Measurements from ENCODE around the gene SKOR1.
A peak's percentile ranks its signal among the peaks of the same experiment; 100 is the strongest.

Gene SKOR1

DNA sequence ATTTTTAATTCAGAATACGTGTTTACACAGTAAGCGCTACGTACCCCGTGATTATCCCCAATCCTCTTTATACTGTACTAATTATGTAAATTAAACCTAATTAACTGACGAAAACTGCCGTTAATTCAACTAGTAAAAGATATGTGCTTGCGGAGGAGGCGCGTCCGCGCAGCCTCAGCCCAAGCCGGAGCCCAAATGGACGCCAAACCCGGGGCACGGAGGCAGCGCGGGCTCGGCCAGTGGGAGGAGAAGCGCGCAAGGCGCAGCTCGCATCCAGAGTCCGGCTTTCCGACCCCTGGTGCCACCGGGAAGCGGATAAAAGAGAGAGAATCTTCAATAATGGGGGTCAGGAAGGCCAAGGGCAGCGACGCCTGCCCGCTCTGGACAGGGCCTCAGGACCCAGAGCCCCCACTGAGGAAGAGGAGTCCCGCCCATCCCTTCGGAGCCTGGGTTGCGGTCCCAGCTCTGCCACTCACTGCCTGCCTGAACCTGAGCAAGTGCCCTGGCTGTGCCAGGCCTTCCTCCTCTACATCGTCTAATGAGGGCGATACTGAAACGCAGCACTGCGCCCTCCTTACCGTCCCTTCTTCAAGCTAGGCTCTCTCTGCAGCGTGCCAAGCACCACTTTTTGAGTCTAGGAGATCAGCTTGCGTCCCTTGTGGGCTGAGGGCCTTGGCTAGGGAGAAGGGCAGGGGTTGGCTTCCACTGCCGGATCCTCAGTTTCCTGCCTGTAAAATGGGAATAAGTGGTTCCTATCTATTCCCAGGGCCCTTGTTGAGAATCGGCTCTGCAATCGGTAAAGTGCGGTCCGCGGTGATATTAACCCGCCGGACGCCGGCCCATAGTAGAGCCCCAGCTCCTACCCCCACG lies 5.0 kb upstream of the SKOR1 start:
- no peaks in the 10 kb centered on the region for H3K4me1 ChIP-seq (ENCODE audit: control insufficient read depth, insufficient read depth, low read length, unreplicated experiment)
- no peak overlapping the region for H2AFZ ChIP-seq (ENCODE audit: low read length, unreplicated experiment)
- no peak overlapping the region for H3K4me3 ChIP-seq (ENCODE audit: low read depth, low read length)
- H3K27ac ChIP-seq (ENCODE audit: low read depth, low read length), result no peak overlapping the region
- H3K36me3 ChIP-seq (ENCODE audit: insufficient read depth, low read length), result no peaks in the 10 kb centered on the region
- no peaks in the 10 kb centered on the region for H3K79me2 ChIP-seq (ENCODE audit: control insufficient read depth, insufficient read depth, low read length, unreplicated experiment)
- peaks cover 89% of the 10 kb centered on the region for H3K27me3 ChIP-seq (ENCODE audit: insufficient read depth, low read length)

GRCh38 chr15:67820992-67821783 lies 4.1 kb upstream of the SKOR1 start:
- Histone ChIP-seq H3K4me3 (ENCODE audit: low read depth, low read length) (no peak overlapping the region), H3K4me1 (ENCODE audit: control insufficient read depth, insufficient read depth, low read length, unreplicated experiment) (no peaks in the 10 kb centered on the region)

DNA sequence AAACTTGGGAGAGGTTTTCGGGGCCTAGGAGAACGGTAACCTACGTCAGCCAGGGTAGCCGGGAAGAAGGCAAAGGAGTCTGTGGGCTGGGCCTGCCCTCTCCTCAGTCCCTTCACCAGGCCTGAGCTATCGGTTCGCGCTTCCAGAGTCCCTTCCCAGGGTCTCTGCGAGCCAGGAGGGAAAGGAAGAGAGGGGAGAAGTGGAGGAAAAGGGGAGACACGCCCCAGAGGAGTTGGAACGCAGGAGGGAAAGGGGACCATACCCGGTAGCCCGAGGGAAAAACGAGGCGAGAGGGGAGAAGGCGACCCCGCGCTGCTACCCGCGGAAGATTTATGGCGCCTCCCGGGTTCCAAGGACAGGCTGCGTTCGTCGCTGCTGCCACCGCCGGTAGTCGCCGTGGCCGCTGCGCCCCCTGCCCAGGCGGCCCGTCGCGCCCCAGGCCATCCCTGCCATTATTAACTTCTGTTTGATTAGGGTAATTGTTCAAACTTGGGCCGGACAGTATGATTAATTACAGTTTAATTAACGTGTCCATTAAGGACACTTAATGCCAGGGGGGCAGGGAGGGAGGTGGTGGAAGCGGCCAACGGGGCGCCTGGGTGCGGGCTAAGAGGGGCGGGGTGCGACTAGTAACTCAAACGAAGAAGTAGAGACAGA lies 3.4 kb upstream of the SKOR1 start:
- H3K4me1 ChIP-seq (ENCODE audit: control insufficient read depth, insufficient read depth, low read length, unreplicated experiment), result no peaks in the 10 kb centered on the region
- H3K79me2 ChIP-seq (ENCODE audit: control insufficient read depth, insufficient read depth, low read length, unreplicated experiment), result no peaks in the 10 kb centered on the region
- peaks cover 94% of the 10 kb centered on the region for H3K27me3 ChIP-seq (ENCODE audit: insufficient read depth, low read length)

More at GRCh38 chr15:67820992-67821783, 4.1 kb upstream of the SKOR1 start:
- no peaks in the 10 kb centered on the region for H3K79me2 ChIP-seq (ENCODE audit: control insufficient read depth, insufficient read depth, low read length, unreplicated experiment)
- H3K27ac ChIP-seq (ENCODE audit: low read depth, low read length), result no peak overlapping the region
- H3K27me3 ChIP-seq (ENCODE audit: insufficient read depth, low read length), result peaks cover 94% of the 10 kb centered on the region
- H3K36me3 ChIP-seq (ENCODE audit: insufficient read depth, low read length), result no peaks in the 10 kb centered on the region
- no peak overlapping the region for H2AFZ ChIP-seq (ENCODE audit: low read length, unreplicated experiment)

DNA sequence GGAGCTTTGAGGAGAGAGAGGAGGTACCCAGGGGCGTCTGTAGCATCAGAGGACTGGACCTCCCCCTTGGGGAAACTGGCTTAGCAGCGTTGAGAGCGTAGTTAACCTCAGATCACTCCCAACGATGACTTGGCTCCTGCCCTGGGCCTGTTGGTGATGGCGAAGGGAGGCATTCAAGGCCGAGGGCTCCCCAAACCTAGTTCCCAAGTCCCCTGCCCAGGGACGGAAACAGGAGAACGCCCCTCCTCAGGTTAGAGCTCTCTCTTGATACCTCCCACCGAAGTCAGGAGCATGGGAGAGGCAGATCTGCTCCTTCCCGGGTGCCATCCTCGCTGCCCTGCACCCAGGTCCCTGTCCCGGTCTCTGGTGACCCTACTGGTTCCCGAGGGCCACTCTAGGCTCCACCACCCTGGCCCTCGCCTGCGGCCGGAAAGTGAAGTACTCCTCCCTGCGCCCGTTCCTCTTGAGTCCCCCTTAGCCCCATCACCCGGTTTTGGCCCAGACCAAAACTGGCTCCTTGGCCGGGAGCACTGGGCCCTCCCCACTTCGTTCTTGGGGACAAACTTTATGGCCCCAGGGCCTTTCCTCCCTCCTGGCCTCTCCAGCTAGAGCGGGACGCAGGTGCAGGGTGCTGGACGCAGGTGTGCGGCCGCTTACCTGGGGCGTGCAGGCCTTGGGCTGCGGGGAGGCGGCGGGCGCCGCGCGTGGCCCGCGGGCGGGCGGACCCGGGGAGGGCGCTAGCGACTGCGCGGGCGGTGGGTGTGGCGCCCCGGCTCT lies 2.6 kb upstream of the SKOR1 start:
- no peak overlapping the region for H3K4me3 ChIP-seq (ENCODE audit: low read depth, low read length)
- H3K27ac ChIP-seq (ENCODE audit: low read depth, low read length), result no peak overlapping the region
- H2AFZ ChIP-seq (ENCODE audit: low read length, unreplicated experiment), result no peak overlapping the region
- no peaks in the 10 kb centered on the region for H3K79me2 ChIP-seq (ENCODE audit: control insufficient read depth, insufficient read depth, low read length, unreplicated experiment)
- peaks cover 97% of the 10 kb centered on the region for H3K27me3 ChIP-seq (ENCODE audit: insufficient read depth, low read length)
- no peaks in the 10 kb centered on the region for H3K4me1 ChIP-seq (ENCODE audit: control insufficient read depth, insufficient read depth, low read length, unreplicated experiment)
- no peaks in the 10 kb centered on the region for H3K36me3 ChIP-seq (ENCODE audit: insufficient read depth, low read length)

More for the DNA sequence above, 3.4 kb upstream of the SKOR1 start:
- Histone ChIP-seq H3K4me3 (ENCODE audit: low read depth, low read length) (no peak overlapping the region), H2AFZ (ENCODE audit: low read length, unreplicated experiment) (no peak overlapping the region), H3K36me3 (ENCODE audit: insufficient read depth, low read length) (no peaks in the 10 kb centered on the region), H3K27ac (ENCODE audit: low read depth, low read length) (no peak overlapping the region)

DNA sequence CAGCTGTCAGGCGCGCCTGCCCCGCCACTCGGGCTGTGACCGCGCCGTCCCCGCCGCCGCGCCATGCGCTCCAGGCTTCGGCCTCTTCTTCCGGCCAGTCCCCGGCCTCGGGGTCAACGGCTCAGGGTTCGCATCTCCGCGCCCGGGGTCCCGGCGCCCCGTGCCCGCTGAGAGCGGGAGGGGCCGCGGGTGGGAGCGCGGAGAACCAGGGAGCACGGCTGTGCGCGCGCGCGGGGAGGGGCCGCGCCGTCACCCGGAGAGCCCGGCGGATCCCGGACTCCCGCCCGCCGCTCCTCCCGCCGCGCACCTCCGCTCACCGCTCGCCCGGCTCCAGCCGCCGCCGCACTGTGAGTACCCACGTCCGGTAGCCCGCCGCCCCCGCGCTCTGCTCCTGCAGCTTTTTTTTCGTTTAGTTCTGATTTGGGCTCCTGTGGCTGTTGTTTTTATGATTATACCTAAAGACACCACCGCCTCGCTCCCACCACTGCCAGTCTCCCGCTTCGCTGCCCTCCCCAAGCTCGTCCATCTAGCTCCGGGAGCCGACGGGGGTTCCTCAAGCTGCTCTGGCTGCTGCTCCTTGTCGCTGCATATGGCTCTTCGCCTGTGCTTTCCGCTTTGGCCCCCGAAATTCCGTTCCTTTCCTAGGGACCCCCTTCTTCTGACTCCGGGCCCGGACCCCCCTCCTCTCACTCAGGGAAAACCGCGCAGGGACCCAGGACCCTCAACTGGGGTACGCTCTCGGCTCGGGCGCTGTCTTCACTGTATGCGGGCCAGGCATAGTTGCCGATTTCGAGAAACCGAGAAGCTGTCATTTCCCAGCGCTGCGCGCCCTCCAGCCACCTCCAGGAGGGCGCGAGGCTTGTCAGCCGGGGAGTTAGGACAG lies 1.8 kb upstream of the SKOR1 start:
- H3K27ac ChIP-seq (ENCODE audit: low read depth, low read length), result no peak overlapping the region
- H3K4me3 ChIP-seq (ENCODE audit: low read depth, low read length), result peak overlapping the region; percentile 33; the same call in 1 of the 2 replicates
- no peaks in the 10 kb centered on the region for H3K36me3 ChIP-seq (ENCODE audit: insufficient read depth, low read length)
- no peak overlapping the region for H2AFZ ChIP-seq (ENCODE audit: low read length, unreplicated experiment)
- no peaks in the 10 kb centered on the region for H3K4me1 ChIP-seq (ENCODE audit: control insufficient read depth, insufficient read depth, low read length, unreplicated experiment)
- peaks cover 98% of the 10 kb centered on the region for H3K27me3 ChIP-seq (ENCODE audit: insufficient read depth, low read length)
- H3K79me2 ChIP-seq (ENCODE audit: control insufficient read depth, insufficient read depth, low read length, unreplicated experiment), result no peaks in the 10 kb centered on the region

DNA sequence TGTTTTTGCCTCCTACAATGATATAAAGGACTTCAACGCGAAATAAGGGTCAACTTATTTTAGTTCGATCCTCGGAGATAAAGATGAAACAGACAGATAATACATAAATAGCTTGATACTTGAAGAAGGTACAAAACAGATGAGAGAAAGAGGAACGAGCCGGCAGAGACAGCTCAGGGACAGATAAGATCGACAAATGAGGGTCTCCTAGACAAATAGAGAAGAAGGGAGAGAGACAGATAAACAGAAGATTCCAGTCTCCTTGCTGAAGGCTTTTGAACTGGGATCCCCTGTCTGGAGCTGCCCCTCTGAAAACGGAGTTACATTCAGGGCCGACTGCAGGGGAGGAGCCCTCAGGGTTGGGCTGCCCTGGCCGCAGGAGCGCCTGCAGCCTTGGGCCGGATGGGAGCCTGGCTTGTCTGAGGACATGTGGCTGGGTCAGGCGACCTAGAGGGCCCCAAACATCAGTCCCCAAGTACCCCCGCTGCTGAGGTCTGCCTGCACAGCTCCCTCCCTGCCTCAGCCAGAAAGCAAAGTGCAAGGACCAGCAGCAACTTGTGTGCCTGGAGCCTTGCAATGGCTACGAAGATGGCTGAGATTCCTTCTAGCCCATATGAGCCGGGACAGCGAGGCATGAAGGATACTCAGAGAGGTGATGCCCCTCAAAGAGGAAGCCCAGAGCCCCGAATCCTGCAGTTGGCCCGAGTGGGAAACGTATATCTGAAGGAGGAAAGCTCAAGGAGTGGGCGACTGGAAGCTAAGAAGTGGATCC lies 926 bp upstream of the SKOR1 start:
- Histone ChIP-seq H3K27me3 (ENCODE audit: insufficient read depth, low read length) (peaks cover 99% of the 10 kb centered on the region), H3K4me1 (ENCODE audit: control insufficient read depth, insufficient read depth, low read length, unreplicated experiment) (no peaks in the 10 kb centered on the region), H3K36me3 (ENCODE audit: insufficient read depth, low read length) (no peaks in the 10 kb centered on the region), H3K27ac (ENCODE audit: low read depth, low read length) (no peak overlapping the region), H3K79me2 (ENCODE audit: control insufficient read depth, insufficient read depth, low read length, unreplicated experiment) (no peaks in the 10 kb centered on the region), H2AFZ (ENCODE audit: low read length, unreplicated experiment) (no peak overlapping the region), H3K4me3 (ENCODE audit: low read depth, low read length) (0 out of 2 replicates have a peak overlapping the region, but pooled peaks have one; percentile 33)

DNA sequence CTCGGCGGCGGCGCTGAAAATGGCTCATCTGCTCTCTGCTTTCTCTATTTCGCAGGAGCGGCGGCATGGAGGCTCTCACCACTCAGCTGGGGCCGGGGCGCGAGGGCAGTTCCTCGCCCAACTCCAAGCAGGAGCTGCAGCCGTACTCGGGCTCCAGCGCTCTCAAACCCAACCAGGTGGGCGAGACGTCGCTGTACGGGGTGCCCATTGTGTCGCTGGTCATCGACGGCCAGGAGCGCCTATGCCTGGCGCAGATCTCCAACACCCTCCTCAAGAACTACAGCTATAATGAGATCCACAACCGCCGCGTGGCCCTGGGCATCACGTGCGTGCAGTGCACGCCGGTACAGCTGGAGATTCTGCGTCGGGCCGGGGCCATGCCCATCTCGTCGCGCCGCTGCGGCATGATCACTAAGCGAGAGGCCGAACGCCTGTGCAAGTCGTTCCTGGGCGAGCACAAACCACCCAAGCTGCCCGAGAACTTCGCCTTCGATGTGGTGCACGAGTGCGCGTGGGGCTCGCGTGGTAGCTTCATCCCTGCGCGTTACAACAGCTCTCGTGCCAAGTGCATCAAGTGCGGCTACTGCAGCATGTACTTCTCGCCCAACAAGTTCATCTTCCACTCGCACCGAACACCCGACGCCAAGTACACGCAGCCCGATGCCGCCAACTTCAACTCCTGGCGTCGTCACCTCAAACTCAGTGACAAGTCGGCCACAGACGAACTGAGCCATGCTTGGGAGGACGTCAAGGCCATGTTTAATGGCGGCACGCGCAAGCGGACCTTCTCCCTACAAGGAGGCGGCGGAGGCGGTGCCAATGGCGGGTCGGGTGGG lies 790 bp downstream of the SKOR1 start:
- no peak overlapping the region for H3K27ac ChIP-seq (ENCODE audit: low read depth, low read length)
- peaks cover 99% of the 10 kb centered on the region for H3K27me3 ChIP-seq (ENCODE audit: insufficient read depth, low read length)
- H3K79me2 ChIP-seq (ENCODE audit: control insufficient read depth, insufficient read depth, low read length, unreplicated experiment), result no peaks in the 10 kb centered on the region
- no peak overlapping the region for H2AFZ ChIP-seq (ENCODE audit: low read length, unreplicated experiment)
- H3K4me3 ChIP-seq (ENCODE audit: low read depth, low read length), result peak overlapping the region; percentile 69
- no peaks in the 10 kb centered on the region for H3K36me3 ChIP-seq (ENCODE audit: insufficient read depth, low read length)
- H3K4me1 ChIP-seq (ENCODE audit: control insufficient read depth, insufficient read depth, low read length, unreplicated experiment), result no peaks in the 10 kb centered on the region

GRCh38 chr15:67826717-67827561 lies 1.6 kb downstream of the SKOR1 start:
- Histone ChIP-seq H3K27ac (ENCODE audit: low read depth, low read length) (no peak overlapping the region), H2AFZ (ENCODE audit: low read length, unreplicated experiment) (no peak overlapping the region), H3K4me3 (ENCODE audit: low read depth, low read length) (no peak overlapping the region), H3K27me3 (ENCODE audit: insufficient read depth, low read length) (peaks cover 96% of the 10 kb centered on the region), H3K36me3 (ENCODE audit: insufficient read depth, low read length) (no peaks in the 10 kb centered on the region), H3K79me2 (ENCODE audit: control insufficient read depth, insufficient read depth, low read length, unreplicated experiment) (no peaks in the 10 kb centered on the region), H3K4me1 (ENCODE audit: control insufficient read depth, insufficient read depth, low read length, unreplicated experiment) (no peaks in the 10 kb centered on the region)

Measured in ACC112 (cell line).